Transverse colon (tissue), 4 donors: ENCODE results near the gene NLGN4X.

Experiments used
- CTCF ChIP-seq, 5 experiments: fragments of 200-600 bp in 3 of 5; fragments of 450-650 bp in 2 of 5; sonication (generic) in 3 of 5; IDR thresholded peaks; 1 replicate in 2 of 5; 2 replicates in 3 of 5; pipeline ENCODE4 v1.5.1; 2016 to 2017; ENCODE audit warnings: antibody characterized with exemption in 5 of 5, inconsistent platforms in 3 of 5, mild to moderate bottlenecking in 2 of 5, moderate library complexity in 1 of 5
- EP300 ChIP-seq: sonication (generic); formaldehyde crosslinking; IDR thresholded peaks from one replicate; pipeline ENCODE4 v1.6.1; 2017; ENCODE audit warnings: antibody characterized with exemption, low read depth
- POLR2A ChIP-seq: fragments of 450-650 bp; IDR thresholded peaks from one replicate; pipeline ENCODE4 v1.6.1; 2016; ENCODE audit warnings: antibody characterized with exemption, mild to moderate bottlenecking, moderate library complexity
- POLR2AphosphoS5 ChIP-seq, 3 donors: sonication (generic); formaldehyde crosslinking; IDR thresholded peaks; one replicate each; pipeline ENCODE4 v1.6.1; 2016; ENCODE audit warnings: antibody characterized with exemption in 3 of 3

- TF ChIP-seq CTCF (IDR thresholded peaks at IDR 0.05): no peak
- TF ChIP-seq POLR2AphosphoS5 (IDR thresholded peaks at IDR 0.05): no peak
- no peak for TF ChIP-seq POLR2A
- no peak for TF ChIP-seq EP300
These were observed 18.4 kb downstream of the NLGN4X start for GRCh38 chrX:6210230-6210629.
